K562 (cell line): Measurements from ENCODE around the gene ST6GALNAC3. TPM values are rescaled to one million over a fixed set of nuclear protein-coding genes. Genes with fewer than 3 reads are reported as not detected.
A peak's percentile ranks its signal among the peaks of the same experiment; 100 is the strongest.
"Not testable (repeated sequence)": the region's sequence is repeated elsewhere in the genome, so short reads cannot be mapped to it uniquely, and the experiment has no call there.

Experiments used
- ATAC-seq: fragments of 200-7000 bp; cut with Tn5 transposase; 3 replicates; pipeline ENCODE4 v1.9.1; 2020; ENCODE audit warnings: moderate library complexity
- BruUV-seq: library from RNA; stranded (reverse); fragments of 400-500 nt; replicated peaks from 2 replicates; lab custom pipeline; 2021; lab: Mats Ljungman, UMichigan
- CTCF ChIA-PET: fragments of 300-600 bp; formaldehyde crosslinking; extraction: SDS; loops from one replicate; lab custom pipeline; 2021; ENCODE audit warnings: low intra/inter-chr PET ratio; lab: Yijun Ruan, JAX
- POLR2A ChIA-PET: fragments of 300-600, 350-650 bp; sonication (Branson Sonifier 250); formaldehyde crosslinking; extraction: SDS; loops from one replicate; lab custom pipeline; 2021; ENCODE audit warnings: antibody characterized with exemption, inconsistent platforms; lab: Yijun Ruan, JAX
- DNase-seq, 4 experiments: peaks; one replicate each; pipeline versions ENCODE4 v3.0.0 to v3.0.0-alpha.2; 2011 to 2018; ENCODE audit warnings: low spot score in 3 of 4, mixed read lengths in 3 of 4; ENCODE audit errors: extremely low read depth in 1 of 4
- FAIRE-seq: peaks from 2 replicates; lab custom pipeline; 2011; peaks lifted over from hg19 to GRCh38; lab: Jason Lieb, UNC
- H2AFZ ChIP-seq: 2 replicates; pipeline ENCODE4 v1.6.0; 2011; ENCODE audit warnings: low read depth, low read length, control low read depth, inconsistent platforms
- H3K27ac ChIP-seq: fragments of 200-600 bp; 3 replicates; pipeline ENCODE4 v1.8.0; 2011; ENCODE audit warnings: low read depth, mild to moderate bottlenecking, control low read depth, inconsistent platforms, low read length, moderate library complexity, mixed read lengths; ENCODE audit errors: extremely low read depth
- H3K27me3 ChIP-seq, 2 experiments: fragments of 300-600 bp in 1 of 2; 2 replicates in 1 of 2; 3 replicates in 1 of 2; pipeline versions ENCODE4 v1.6.0 to v1.8.0; 2011; ENCODE audit warnings: inconsistent platforms in 2 of 2, low read length in 2 of 2, mild to moderate bottlenecking in 1 of 2, mixed read lengths in 1 of 2, moderate library complexity in 1 of 2; ENCODE audit not compliant: control insufficient read depth in 2 of 2, insufficient read depth in 2 of 2
- H3K36me3 ChIP-seq: fragments of 300-600 bp; 3 replicates; pipeline ENCODE4 v1.8.0; 2011; ENCODE audit warnings: mild to moderate bottlenecking, low read length, inconsistent platforms; ENCODE audit not compliant: control insufficient read depth, insufficient read depth
- H3K4me1 ChIP-seq, 2 experiments: fragments of 200-600 bp in 1 of 2; replicated peaks in 1 of 2; 2 replicates in 1 of 2; 3 replicates in 1 of 2; pipeline versions ENCODE4 v1.5.1 to v1.8.0; 2011; ENCODE audit warnings: inconsistent platforms in 2 of 2, low read length in 2 of 2, mild to moderate bottlenecking in 1 of 2, mixed read lengths in 1 of 2, moderate library complexity in 1 of 2; ENCODE audit not compliant: control insufficient read depth in 2 of 2, insufficient read depth in 2 of 2
- H3K4me2 ChIP-seq: 2 replicates; pipeline ENCODE4 v1.6.1; 2011; ENCODE audit warnings: low read length, control low read depth, inconsistent platforms, mixed read lengths; ENCODE audit not compliant: insufficient read depth
- H3K4me3 ChIP-seq: fragments of 200-600 bp; sonication (generic), shearing (Covaris generic); 2 replicates; pipeline ENCODE4 v1.5.1; 2016; ENCODE audit warnings: control low read depth, inconsistent platforms
- H3K79me2 ChIP-seq: fragments of 200-600 bp; 3 replicates; pipeline ENCODE4 v1.8.0; 2011; ENCODE audit warnings: low read length, inconsistent platforms; ENCODE audit not compliant: control insufficient read depth, insufficient read depth
- H3K9ac ChIP-seq, 2 experiments: 2 replicates each; pipeline versions ENCODE4 v1.6.0 to v1.6.1; 2011; ENCODE audit warnings: low read depth in 2 of 2, low read length in 2 of 2, control low read depth in 1 of 2, inconsistent platforms in 1 of 2, mild to moderate bottlenecking in 1 of 2, mixed read lengths in 1 of 2; ENCODE audit not compliant: insufficient read depth in 1 of 2
- H3K9me1 ChIP-seq: one replicate; pipeline ENCODE4 v1.6.0; 2011; ENCODE audit warnings: inconsistent platforms, mild to moderate bottlenecking, low read length, moderate library complexity; ENCODE audit not compliant: control insufficient read depth, insufficient read depth
- H3K9me3 ChIP-seq: replicated peaks from 2 replicates; pipeline ENCODE4 v1.5.1; 2011; ENCODE audit warnings: low read depth, low read length, inconsistent platforms; ENCODE audit not compliant: control insufficient read depth, insufficient read depth
- H4K20me1 ChIP-seq: replicated peaks from 2 replicates; pipeline ENCODE4 v1.6.1; 2011; ENCODE audit warnings: low read length, inconsistent platforms, mixed read lengths; ENCODE audit not compliant: control insufficient read depth, insufficient read depth
- CEBPG ChIP-seq, 3 experiments: fragments of 200-800 bp in 1 of 3; sonication (Bioruptor generic) in 1 of 3; sonication (generic) in 1 of 3; formaldehyde crosslinking in 1 of 3; IDR thresholded peaks in 2 of 3; conservative IDR thresholded peaks in 1 of 3; 2 replicates each; pipeline versions ENCODE4 v1.6.1 to v1.8.0; 2016 to 2022; ENCODE audit warnings: missing compliant biosample characterization in 2 of 3, missing genetic modification characterization in 2 of 3, mild to moderate bottlenecking in 1 of 3, missing genetic modification reagents in 1 of 3
- NFYB ChIP-seq: IDR thresholded peaks from 2 replicates; pipeline ENCODE4 v1.6.1; 2011; ENCODE audit warnings: mild to moderate bottlenecking, moderate library complexity; ENCODE audit not compliant: insufficient read length; ENCODE audit errors: extremely low read depth
- ZNF146 ChIP-seq: IDR thresholded peaks from one replicate; pipeline ENCODE4 v1.6.1; 2018; ENCODE audit warnings: missing compliant biosample characterization; ENCODE audit not compliant: unreplicated experiment
- WGBS: fragments of 100-300 bp; shearing (Covaris generic); methylation state at CpG from one replicate; pipeline ENCODE4 v1.1.6; 2016; ENCODE audit warnings: low coverage, mixed read lengths; ENCODE audit not compliant: insufficient coverage; ENCODE audit errors: missing lambda C conversion rate; 5-methylcytosine and 5-hydroxymethylcytosine counted together
- in situ Hi-C: fragments of 300-500 bp; cut with MboI; formaldehyde crosslinking; loops from 4 replicates; pipeline ENCODE4 v1.15.0; 2018; ENCODE audit warnings: inconsistent platforms, mixed read lengths
- intact Hi-C: fragments of 100-400 bp; cut with micrococcal nuclease; formaldehyde crosslinking; loops from 2 replicates; pipeline ENCODE4 v1.14.2; 2022
- polyA plus RNA-seq, 8 experiments: library from polyadenylated mRNA; depleted of rRNA in 4 of 8; stranded (reverse) in 5 of 8; unstranded in 3 of 8; fragments of >200 nt; fragmentation: Nextera tagmentation in 2 of 8; fragmentation: Illumina TruSeq in 1 of 8; extraction: Ambion mirVana in 2 of 8; extraction: Trizol in 1 of 8; gene quantifications; 2 replicates each; pipeline versions ENCODE4 v1.2.1 to v1.2.3, GENCODE V29; 2011 to 2014; ENCODE audit warnings: inconsistent platforms in 1 of 8, missing spikeins in 1 of 8
- total RNA-seq, 7 experiments: library from RNA; depleted of rRNA in 6 of 7; stranded (reverse); fragments of >200 nt in 6 of 7; fragmentation: Illumina TruSeq in 2 of 7; extraction: Trizol in 2 of 7; gene quantifications; 2 replicates each; pipeline versions ENCODE4 v1.2.1 to v1.2.3, GENCODE V29; 2011 to 2021; ENCODE audit warnings: low replicate concordance in 1 of 7

Gene ST6GALNAC3
- total and polyA plus RNA-seq, 9 of the 15 experiments (the other 6 are each of a cell fraction or from before 2014, with no cell fraction given): 0.04 to 0.29 (median 0.18) TPM; not detected in 6

- H3K9me1 ChIP-seq, H3K4me2 ChIP-seq, H4K20me1 ChIP-seq, BruUV-seq, ATAC-seq, DNase-seq, H3K79me2 ChIP-seq, in situ Hi-C loops, H3K27ac ChIP-seq, POLR2A ChIA-PET, FAIRE-seq, H3K36me3 ChIP-seq, H3K9me3 ChIP-seq, H2AFZ ChIP-seq, H3K27me3 ChIP-seq, CTCF ChIA-PET, H3K4me3 ChIP-seq, intact Hi-C loops, H3K9ac ChIP-seq, H3K4me1 ChIP-seq: not testable (repeated sequence)
- WGBS: 4% methylated on average over 3 of the region's 3 CpGs
- peak; percentile 41 for TF ChIP-seq ZNF146 (CRISPR knock-in tag)
These were observed 24.5 kb upstream of the ST6GALNAC3 start for GRCh38 chr1:76050073-76050472.

- ChIA-PET POLR2A (no interaction called here), CTCF (no interaction called here)
- no peaks in the 10 kb centered on the region for H3K9me3 ChIP-seq
- in situ Hi-C loops (no loop called here), intact Hi-C loops (no loop called here)
- H3K27ac ChIP-seq: no peak overlapping the region
- H3K4me2 ChIP-seq: no peak overlapping the region
- TF ChIP-seq NFYB: no peak
- TF ChIP-seq CEBPG (CRISPR knock-in tag; IDR thresholded peaks at IDR 0.05): no peak
- TF ChIP-seq CEBPG (tag; conservative IDR thresholded peaks at IDR 0.05 in 1 of 2, IDR thresholded peaks at IDR 0.05 in 1 of 2): no peak
- H3K9me1 ChIP-seq: no peaks in the 10 kb centered on the region
- no peaks in the 10 kb centered on the region for H3K36me3 ChIP-seq
- BruUV-seq: no TSS peak
- H3K9ac ChIP-seq: no peak overlapping the region
- no peaks in the 10 kb centered on the region for H4K20me1 ChIP-seq
- no peaks in the 10 kb centered on the region for H3K27me3 ChIP-seq
- 0% methylated on average over 6 of the region's 6 CpGs for WGBS
- ATAC-seq: no peak
- no peaks in the 10 kb centered on the region for H3K79me2 ChIP-seq
- no peak overlapping the region for H2AFZ ChIP-seq
- DNase-seq: no peak
- H3K4me3 ChIP-seq: no peak overlapping the region
- no peak for FAIRE-seq
- no peaks in the 10 kb centered on the region for H3K4me1 ChIP-seq
These were observed 21.5 kb upstream of the ST6GALNAC3 start for GRCh38 chr1:76053021-76053420.
